Spleen (tissue), 7 donors: Measurements from ENCODE around the gene IL25.

Experiments
- POLR2AphosphoS5 ChIP-seq, 3 donors: sonication (generic); formaldehyde crosslinking; IDR thresholded peaks; one replicate each; pipeline ENCODE4 v1.5.1; 2017; ENCODE audit warnings: antibody characterized with exemption in 3 of 3
- TF ChIP-seq, protein P1 (sequence below), 11 experiments: fragments of 200-600 bp in 7 of 11; fragments of 450-650 bp in 4 of 11; sonication (generic) in 4 of 11; IDR thresholded peaks in 8 of 11; conservative IDR thresholded peaks in 3 of 11; 1 replicate in 7 of 11; 2 replicates in 4 of 11; pipeline versions ENCODE4 v1.4.0 to v1.8.0; 2016 to 2021; ENCODE audit warnings: antibody characterized with exemption in 11 of 11, inconsistent platforms in 4 of 11, mild to moderate bottlenecking in 1 of 11
- donor health status: DM: no; HTN: no; CAD: no; lungs with moderate emphysema.
- donor health status: DM: no; HTN: no; CAD: no.
- donor health status: DM: no; HTN: no; CAD: no.

GRCh38 chr14:23415821-23416778 lies 43.5 kb downstream of the IL25 start:
- TF ChIP-seq, protein P1, sequence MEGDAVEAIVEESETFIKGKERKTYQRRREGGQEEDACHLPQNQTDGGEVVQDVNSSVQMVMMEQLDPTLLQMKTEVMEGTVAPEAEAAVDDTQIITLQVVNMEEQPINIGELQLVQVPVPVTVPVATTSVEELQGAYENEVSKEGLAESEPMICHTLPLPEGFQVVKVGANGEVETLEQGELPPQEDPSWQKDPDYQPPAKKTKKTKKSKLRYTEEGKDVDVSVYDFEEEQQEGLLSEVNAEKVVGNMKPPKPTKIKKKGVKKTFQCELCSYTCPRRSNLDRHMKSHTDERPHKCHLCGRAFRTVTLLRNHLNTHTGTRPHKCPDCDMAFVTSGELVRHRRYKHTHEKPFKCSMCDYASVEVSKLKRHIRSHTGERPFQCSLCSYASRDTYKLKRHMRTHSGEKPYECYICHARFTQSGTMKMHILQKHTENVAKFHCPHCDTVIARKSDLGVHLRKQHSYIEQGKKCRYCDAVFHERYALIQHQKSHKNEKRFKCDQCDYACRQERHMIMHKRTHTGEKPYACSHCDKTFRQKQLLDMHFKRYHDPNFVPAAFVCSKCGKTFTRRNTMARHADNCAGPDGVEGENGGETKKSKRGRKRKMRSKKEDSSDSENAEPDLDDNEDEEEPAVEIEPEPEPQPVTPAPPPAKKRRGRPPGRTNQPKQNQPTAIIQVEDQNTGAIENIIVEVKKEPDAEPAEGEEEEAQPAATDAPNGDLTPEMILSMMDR (IDR thresholded peaks at IDR 0.05 in 8 of 11, conservative IDR thresholded peaks at IDR 0.05 in 3 of 11): no peak
- TF ChIP-seq POLR2AphosphoS5 (IDR thresholded peaks at IDR 0.05): no peak
